Measurements from ENCODE around the gene STK16.

Gene STK16

GRCh38 chr2:219287580-219288265, 42.4 kb downstream of the STK16 start:
- DNase-seq (ENCODE audit: low spot score), result peak; percentile 61

DNA sequence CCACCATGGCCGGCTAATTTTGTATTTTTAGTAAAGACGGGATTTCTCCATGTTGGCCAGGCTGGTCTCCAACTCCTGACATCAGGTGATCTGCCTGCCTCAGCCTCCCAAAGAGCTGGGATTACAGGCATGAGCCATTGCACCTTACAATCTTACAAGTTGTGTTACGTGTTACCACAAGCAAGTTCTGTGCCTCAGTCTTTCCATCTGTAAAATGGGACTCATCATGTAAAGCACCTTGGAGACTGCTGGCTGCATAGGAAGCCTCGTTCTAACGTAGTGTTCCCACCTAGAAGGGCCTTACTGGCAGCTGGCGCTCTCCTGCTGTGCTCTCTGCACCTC, 43.9 kb downstream of the STK16 start:
- DNase-seq (ENCODE audit: low spot score), result no peak

GRCh38 chr2:219289537-219290361, 44.5 kb downstream of the STK16 start:
- peak; percentile 91 for DNase-seq (ENCODE audit: low spot score)

DNA sequence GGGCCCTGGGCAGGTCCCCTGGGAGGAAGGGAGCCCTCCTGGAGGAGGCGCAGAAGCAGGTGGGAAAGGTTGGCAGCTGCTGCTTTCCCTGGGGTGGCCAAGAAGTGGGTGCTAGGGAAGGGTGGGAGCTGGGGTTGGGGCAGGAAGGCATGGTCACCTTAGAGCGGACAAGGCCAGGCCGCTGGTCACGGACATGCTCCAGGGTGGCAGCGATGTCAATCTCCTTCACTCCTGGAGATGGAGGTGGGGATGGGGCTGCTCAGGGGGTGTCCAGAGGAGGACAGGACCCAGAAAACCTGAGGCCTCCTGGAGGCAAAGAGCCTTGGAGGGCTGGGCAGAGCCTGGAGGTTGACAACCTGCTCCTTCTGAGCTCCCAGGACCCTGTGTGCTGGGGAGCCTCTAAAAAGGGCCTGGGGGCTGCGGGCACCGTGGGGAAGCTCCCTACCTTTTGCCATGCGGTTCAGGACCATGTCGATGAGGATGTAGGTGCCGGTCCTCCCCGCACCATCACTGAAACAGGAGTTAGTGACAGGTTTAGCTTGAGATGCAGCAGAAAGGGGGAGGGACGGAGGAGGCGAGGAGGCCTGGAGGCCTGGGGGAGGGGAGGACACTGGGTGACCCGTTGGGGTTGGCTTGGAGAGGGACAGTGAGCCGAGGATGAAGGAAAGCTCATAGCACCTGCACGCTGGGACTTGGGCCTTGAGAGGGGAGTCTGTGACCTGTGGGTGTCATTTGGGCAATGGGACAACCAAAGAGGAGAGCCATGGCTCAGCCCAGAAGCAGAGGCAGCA, 45.3 kb downstream of the STK16 start:
- DNase-seq (ENCODE audit: low spot score), result peak; percentile 48

GRCh38 chr2:219291394-219291793, 46.1 kb downstream of the STK16 start:
- DNase-seq (ENCODE audit: low spot score), result peak; percentile 41

- no peak for DNase-seq (ENCODE audit: low spot score)
These were observed 46.7 kb downstream of the STK16 start for GRCh38 chr2:219291910-219292490.

GRCh38 chr2:219292616-219293015, 47.3 kb downstream of the STK16 start:
- no peak for DNase-seq (ENCODE audit: low spot score)

DNA sequence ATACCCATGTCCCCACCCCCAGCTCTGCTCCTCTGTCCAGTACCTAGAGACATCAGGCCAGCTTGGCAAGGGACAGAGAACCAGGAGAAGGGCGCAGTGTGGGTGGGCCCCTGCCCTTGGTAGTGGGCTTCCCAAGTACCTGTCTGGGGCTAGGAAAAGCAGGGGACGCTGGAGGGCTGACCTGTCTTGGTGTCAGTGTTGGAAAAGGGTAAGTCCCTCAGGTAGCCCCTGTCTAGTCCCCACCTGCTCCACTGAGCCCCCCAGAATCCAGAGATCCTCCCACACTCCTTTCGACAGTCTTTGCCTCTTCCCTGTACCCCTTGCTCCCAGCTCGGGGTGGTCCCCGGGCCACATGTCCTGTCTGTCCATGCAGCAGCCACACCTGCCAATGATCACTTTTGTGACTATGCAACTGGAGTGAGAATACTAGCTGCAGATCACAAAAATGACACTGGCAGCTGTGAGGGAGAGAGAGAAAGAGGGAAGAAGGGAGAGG, 48.5 kb downstream of the STK16 start:
- no peak for DNase-seq (ENCODE audit: low spot score)

- DNase-seq (ENCODE audit: low spot score), result peak; percentile 91
These were observed 49.4 kb downstream of the STK16 start for GRCh38 chr2:219294356-219295351.

- no peak for DNase-seq (ENCODE audit: low spot score)
These were observed 50.9 kb downstream of the STK16 start for GRCh38 chr2:219296142-219296541.

GRCh38 chr2:219296631-219297391, 51.5 kb downstream of the STK16 start:
- no peak for DNase-seq (ENCODE audit: low spot score)

DNA sequence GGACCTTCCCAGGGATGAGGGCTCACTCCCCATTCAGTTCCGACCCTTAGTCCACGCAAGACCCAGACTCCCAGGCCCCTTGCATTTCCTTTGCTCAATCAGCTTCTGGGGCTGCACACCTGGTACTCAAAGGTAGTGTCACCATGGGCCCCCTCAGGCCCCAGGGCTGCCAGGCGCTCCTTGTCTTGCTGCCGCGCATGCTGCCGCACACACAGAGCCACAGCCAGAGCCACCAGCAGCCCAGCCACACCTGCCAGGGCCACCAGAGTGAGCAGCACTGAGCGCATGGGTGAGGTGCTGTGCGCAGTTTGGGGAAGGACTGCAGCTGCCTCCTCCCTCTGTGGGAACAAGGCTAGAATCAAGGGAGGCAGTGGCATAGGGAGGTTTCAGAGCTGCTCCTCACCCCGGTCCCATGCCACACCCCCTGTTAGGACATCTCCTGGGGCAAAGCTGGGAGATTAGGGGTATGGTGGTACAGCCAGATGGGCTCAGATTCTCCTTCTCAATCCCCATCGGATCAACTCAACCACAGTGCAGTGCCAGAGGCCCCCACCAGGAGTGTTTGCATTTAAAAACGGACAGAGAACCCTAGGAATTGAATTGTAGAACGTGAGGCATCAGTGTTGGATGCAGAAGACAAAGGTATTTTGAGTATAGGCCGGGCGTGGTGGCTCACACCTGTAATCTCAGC, 52.6 kb downstream of the STK16 start:
- no peak for DNase-seq (ENCODE audit: low spot score)

- peak; percentile 85 for DNase-seq (ENCODE audit: low spot score)
These were observed 53.6 kb downstream of the STK16 start for GRCh38 chr2:219298759-219299371.

GRCh38 chr2:219299372-219299760, 54.1 kb downstream of the STK16 start:
- DNase-seq (ENCODE audit: low spot score), result no peak

Measured in left forelimb (tissue), 1 donor.